Thyroid gland (tissue), 4 donors: Measurements from ENCODE around the gene CLSTN1.

Experiments used
- CTCF ChIP-seq, 6 experiments: fragments of 200-600 bp in 3 of 6; fragments of 450-650 bp in 3 of 6; sonication (generic) in 3 of 6; IDR thresholded peaks; one replicate each; pipeline ENCODE4 v1.5.1; 2016 to 2019; ENCODE audit warnings: antibody characterized with exemption in 6 of 6, mild to moderate bottlenecking in 2 of 6, inconsistent platforms in 1 of 6, moderate library complexity in 1 of 6
- POLR2A ChIP-seq, 2 donors: fragments of 450-650 bp; IDR thresholded peaks; one replicate each; pipeline ENCODE4 v1.6.1; 2017; ENCODE audit warnings: antibody characterized with exemption in 2 of 2, mild to moderate bottlenecking in 2 of 2, moderate library complexity in 1 of 2

- no peak for TF ChIP-seq POLR2A (IDR thresholded peaks at IDR 0.05)
- no peak for TF ChIP-seq CTCF (IDR thresholded peaks at IDR 0.05)
These were observed 88.0 kb downstream of the CLSTN1 start for GRCh38 chr1:9735800-9736199.
